HG03342 (cell line): Measurements from ENCODE around the gene SECTM1.

Experiments used
- ATAC-seq: cut with Tn5 transposase; IDR thresholded peaks from one replicate; pipeline ENCODE4 v1.9.1; 2021; ENCODE audit warnings: mild to moderate bottlenecking, moderate library complexity; ENCODE audit not compliant: unreplicated experiment

Gene SECTM1

GRCh38 chr17:82317394-82318168 is 16.0 kb downstream of the SECTM1 start, which contains the start of gene CD7:
TSS of gene CD7 (minus strand) at chr17:82317608. CDS start at chr17:82317495, 113 bp downstream.
- ATAC-seq: no peak

- ATAC-seq: no peak
Observed at GRCh38 chr17:82316651-82317393, 16.7 kb downstream of the SECTM1 start.

- no peak for ATAC-seq
Observed at GRCh38 chr17:82315703-82316358, 17.7 kb downstream of the SECTM1 start.

GRCh38 chr17:82314727-82315605 is 18.6 kb downstream of the SECTM1 start:
- ATAC-seq: no peak

GRCh38 chr17:82314012-82314726 is 19.4 kb downstream of the SECTM1 start:
- ATAC-seq: no peak

- ATAC-seq: no peak
Observed at GRCh38 chr17:82313195-82314011, 20.2 kb downstream of the SECTM1 start.

- no peak for ATAC-seq
Observed at GRCh38 chr17:82311971-82312370, 21.6 kb downstream of the SECTM1 start.

GRCh38 chr17:82310877-82311276 is 22.7 kb downstream of the SECTM1 start:
- no peak for ATAC-seq

GRCh38 chr17:82309656-82310570 is 23.7 kb downstream of the SECTM1 start:
- ATAC-seq: no peak

- ATAC-seq: no peak
Observed at GRCh38 chr17:82305727-82306300, 27.8 kb downstream of the SECTM1 start.

GRCh38 chr17:82304826-82305726 is 28.5 kb downstream of the SECTM1 start:
- ATAC-seq: no peak

GRCh38 chr17:82303944-82304808 is 29.4 kb downstream of the SECTM1 start:
- no peak for ATAC-seq

GRCh38 chr17:82302991-82303943 is 30.3 kb downstream of the SECTM1 start:
- no peak for ATAC-seq

- no peak for ATAC-seq
Observed at GRCh38 chr17:82302568-82302963, 31.0 kb downstream of the SECTM1 start.
